Urinary bladder (tissue), 4 donors: Measurements from ENCODE around the gene PCNX3. TPM values are rescaled to one million over a fixed set of nuclear protein-coding genes. Genes with fewer than 3 reads are reported as not detected.

Experiments
- DNase-seq: peaks from one replicate; pipeline ENCODE4 v3.0.0-alpha.2; 2015; ENCODE audit errors: extremely low spot score
- H3K27ac ChIP-seq: one replicate; pipeline ENCODE4 v1.5.1; 2013; ENCODE audit warnings: low read depth, mild to moderate bottlenecking, moderate library complexity
- H3K36me3 ChIP-seq: one replicate; pipeline ENCODE4 v1.6.1; 2013; ENCODE audit warnings: mild to moderate bottlenecking, moderate library complexity; ENCODE audit not compliant: insufficient read depth
- H3K4me1 ChIP-seq: one replicate; pipeline ENCODE4 v1.6.1; 2013; ENCODE audit warnings: mild to moderate bottlenecking, moderate library complexity; ENCODE audit not compliant: insufficient read depth
- H3K4me3 ChIP-seq: one replicate; pipeline ENCODE4 v1.5.1; 2013; ENCODE audit warnings: low read depth, low read length
- WGBS: extraction: QIAGEN DNeasy Blood & Tissue Kit; methylation state at CpG from one replicate; pipeline ENCODE4 v1.1.7; 2013; 5-methylcytosine and 5-hydroxymethylcytosine counted together
- polyA plus RNA-seq: library from polyadenylated mRNA; stranded (reverse); fragments of 200-250 nt; gene quantifications from one replicate; pipeline ENCODE4 v1.2.3, GENCODE V29; 2013
- total RNA-seq: library from RNA; depleted of rRNA; stranded (reverse); fragments of >200 nt; gene quantifications from one replicate; pipeline ENCODE4 v1.2.3, GENCODE V29; 2014
- donor health status: healthy with polysubstance abuse.
- donor health status: healthy.

Gene PCNX3
- total and polyA plus RNA-seq, 2 donors: 8.3 to 25.3 TPM

DNA sequence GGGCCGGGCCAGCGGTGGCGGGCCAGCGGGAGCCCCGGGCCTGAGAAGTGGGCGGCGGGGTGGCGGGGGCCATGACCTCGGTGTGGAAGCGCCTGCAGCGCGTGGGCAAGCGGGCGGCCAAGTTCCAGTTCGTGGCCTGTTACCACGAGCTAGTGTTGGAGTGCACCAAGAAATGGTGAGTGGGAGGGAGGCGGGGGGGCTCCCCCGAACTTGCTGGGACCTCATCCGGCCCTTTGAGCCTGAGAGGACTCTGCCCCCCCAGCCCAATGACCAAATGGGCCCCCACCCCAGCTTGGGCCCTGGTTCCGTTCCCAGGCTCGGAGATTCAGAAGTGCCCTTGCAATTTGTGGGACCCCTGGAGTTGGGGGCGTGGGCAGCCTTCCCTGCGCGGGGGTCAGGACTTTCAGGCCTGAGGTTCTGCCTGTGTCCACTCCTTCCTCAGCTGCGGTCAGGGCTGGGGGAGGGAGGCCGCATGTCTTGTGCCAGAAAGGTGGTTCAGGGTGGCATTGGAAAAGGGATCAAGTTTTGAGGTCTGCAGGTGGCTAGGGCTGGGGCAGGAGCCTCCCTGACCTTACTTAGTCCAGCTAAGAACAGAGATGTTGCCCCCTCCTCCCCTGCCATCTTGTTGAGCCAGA, 39.2 kb upstream of the PCNX3 start:
- H3K4me3 ChIP-seq: peak overlapping the region; percentile 84
- 3% methylated on average over 26 of the region's 26 CpGs for WGBS
- H3K36me3 ChIP-seq: no peaks in the 10 kb centered on the region
- peak overlapping the region; percentile 87 for H3K27ac ChIP-seq
- no peaks in the 10 kb centered on the region for H3K4me1 ChIP-seq
- no peak for DNase-seq

DNA sequence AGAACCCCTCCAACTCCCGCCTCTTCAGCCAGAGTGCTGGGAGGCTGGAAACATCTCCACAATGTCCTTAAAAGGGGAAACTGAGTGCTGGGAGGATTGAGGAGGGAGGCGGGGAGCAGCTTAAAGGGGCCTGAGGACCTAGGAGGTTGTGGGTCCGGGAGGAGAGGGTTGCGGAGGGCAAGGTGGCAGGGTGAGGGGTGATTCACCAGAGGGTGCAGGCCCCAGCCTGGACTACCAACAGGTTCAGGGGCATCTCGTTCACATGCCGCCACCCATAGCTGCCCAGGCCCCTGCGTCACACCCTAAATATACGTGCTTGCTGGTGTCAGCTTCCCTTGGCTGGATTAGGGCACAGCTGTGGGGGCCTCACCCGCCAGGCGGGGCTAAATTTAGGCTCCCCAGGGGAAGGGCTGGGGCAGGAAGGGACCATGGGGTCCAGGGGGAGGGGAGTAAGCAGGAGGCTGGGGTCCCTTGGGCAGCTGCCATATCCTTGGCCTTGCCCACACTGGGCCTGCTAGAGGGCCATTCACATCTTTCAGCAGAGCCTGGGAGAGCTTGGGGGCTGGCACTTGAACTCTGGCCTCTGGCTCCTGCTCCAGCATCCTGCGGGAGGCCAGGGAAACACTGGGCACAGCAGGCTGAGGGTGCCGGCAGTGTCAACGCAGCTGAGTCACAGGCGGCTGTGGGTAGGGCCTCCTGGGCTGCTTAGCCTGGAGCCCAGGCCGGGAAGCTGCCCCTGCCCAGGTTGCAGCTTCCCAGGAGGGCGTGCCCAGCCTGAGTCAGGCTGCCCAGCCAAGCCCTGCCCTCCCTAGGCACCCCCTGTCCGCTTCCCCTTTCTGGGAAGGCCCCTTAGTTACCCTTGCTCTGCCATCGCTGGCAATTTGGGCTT, 38.5 kb upstream of the PCNX3 start:
- DNase-seq: no peak
- Histone ChIP-seq H3K36me3 (no peaks in the 10 kb centered on the region), H3K4me1 (no peaks in the 10 kb centered on the region), H3K4me3 (peak overlapping the region; percentile 84), H3K27ac (peak overlapping the region; percentile 87)
- WGBS: 18% methylated on average over 18 of the region's 18 CpGs

DNA sequence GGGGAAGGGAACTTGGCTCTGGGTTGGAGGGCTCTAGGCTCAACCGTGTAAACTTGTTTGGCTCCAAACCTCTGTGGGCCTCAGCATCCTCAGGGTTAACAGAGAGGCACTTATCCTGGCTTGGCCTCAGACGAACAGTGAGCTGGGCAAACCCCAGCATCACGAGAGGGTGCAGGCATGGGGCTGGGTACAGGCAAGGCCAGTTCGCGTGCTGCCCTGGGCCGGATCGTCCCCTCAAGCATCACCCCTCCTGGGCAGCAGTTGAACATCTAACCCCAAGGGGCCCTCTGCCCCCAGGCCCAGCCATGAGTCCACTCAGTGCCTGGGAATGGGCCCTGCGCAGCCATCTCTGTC, 37.8 kb upstream of the PCNX3 start:
- peak overlapping the region; percentile 84 for H3K4me3 ChIP-seq
- 32% methylated on average over 8 of the region's 8 CpGs for WGBS
- H3K36me3 ChIP-seq: no peaks in the 10 kb centered on the region
- H3K4me1 ChIP-seq: no peaks in the 10 kb centered on the region
- H3K27ac ChIP-seq: peak overlapping the region; percentile 12
- no peak for DNase-seq

DNA sequence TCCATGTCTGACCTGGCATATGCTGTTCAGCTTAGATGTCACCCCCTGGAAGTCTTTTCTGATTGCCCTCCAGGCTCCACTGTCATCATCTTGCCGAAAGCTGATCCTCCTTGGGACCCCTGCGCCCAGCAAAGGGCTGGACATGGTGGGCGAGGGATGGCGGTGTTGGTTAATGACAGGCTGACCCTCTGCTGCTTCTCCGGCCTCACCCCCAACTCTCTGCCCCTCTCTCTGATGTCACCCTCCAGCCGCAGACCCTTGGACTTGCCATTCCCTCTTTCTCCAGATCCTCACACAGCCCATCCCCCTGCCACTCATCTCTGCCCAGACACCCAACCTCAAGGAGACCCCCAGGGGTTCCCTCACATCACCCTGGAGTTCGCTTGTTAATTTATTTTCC, 37.4 kb upstream of the PCNX3 start:
- H3K4me1 ChIP-seq: no peaks in the 10 kb centered on the region
- no peak for DNase-seq
- 79% methylated on average over 7 of the region's 7 CpGs for WGBS
- H3K4me3 ChIP-seq: no peak overlapping the region
- H3K27ac ChIP-seq: no peak overlapping the region
- no peaks in the 10 kb centered on the region for H3K36me3 ChIP-seq

DNA sequence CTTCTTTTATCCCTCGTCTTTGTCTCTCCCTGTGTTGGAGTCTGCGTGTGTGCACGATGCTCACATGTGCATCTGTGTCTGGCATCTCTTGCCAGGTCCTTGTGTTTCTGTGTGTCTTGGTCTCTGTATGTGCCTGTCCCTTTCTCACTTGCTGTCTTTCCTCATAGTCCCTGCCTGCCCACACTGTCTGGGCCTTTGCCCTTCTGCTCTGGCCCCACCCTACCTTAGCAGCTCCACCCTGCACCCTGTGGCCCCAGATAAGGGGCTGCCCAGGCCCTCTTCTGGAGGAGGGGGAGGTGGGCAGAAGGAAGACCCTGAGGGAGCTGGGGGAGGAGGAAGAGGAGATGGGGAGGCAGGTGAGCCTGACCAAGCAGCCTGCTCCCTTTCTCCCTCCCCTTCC, 36.9 kb upstream of the PCNX3 start:
- H3K4me3 ChIP-seq: no peak overlapping the region
- H3K36me3 ChIP-seq: no peaks in the 10 kb centered on the region
- WGBS: 71% methylated on average over 3 of the region's 3 CpGs
- no peak for DNase-seq
- H3K27ac ChIP-seq: no peak overlapping the region
- no peaks in the 10 kb centered on the region for H3K4me1 ChIP-seq

DNA sequence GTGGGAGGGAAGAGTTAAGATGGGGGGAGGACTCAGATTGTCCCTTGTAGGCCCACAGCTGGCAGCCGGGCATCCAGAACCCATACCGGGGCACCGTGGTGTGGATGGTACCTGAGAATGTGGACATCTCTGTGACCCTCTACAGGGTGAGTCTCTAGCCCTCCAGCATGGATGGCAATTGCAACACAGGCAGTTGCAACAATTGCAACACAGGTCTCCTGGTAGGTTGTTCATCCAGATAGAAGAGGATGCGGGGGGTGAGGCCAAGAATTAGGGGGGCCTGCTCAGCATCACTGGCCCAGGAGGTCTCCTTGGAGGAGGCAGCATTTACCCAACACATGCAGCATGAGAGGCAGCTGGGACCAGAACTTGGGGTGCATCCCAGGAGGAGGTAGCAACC, 36.3 kb upstream of the PCNX3 start:
- Histone ChIP-seq H3K27ac (no peak overlapping the region), H3K36me3 (no peaks in the 10 kb centered on the region), H3K4me3 (no peak overlapping the region), H3K4me1 (no peaks in the 10 kb centered on the region)
- no peak for DNase-seq
- WGBS: 82% methylated on average over 4 of the region's 4 CpGs

DNA sequence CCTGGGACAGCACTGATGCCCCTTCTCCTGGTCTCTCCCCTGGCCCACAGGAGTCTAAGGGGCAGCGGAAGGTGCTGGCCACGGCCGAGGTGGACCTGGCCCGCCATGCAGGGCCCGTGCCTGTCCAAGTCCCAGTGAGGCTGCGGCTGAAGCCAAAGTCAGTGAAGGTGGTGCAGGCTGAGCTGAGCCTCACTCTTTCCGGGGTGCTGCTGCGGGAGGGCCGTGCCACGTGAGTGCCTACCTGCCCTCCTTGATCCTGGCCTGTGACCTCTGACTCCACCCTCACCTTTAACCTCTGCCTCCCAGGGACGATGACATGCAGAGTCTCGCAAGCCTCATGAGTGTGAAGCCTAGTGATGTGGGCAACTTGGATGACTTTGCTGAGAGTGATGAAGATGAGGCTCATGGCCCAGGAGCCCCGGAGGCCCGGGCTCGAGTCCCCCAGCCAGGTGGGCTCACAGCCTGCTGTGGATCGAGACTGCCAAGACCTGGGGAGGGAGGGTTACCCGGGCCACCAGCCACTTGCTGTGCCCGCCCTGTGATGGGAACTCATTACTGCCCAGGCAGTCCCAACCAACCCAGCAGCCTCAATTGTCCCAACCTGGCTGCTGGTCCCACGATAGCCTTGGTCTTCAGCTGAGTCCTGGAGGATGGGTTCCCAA, 35.4 kb upstream of the PCNX3 start:
- Histone ChIP-seq H3K27ac (no peak overlapping the region), H3K36me3 (no peaks in the 10 kb centered on the region), H3K4me1 (no peaks in the 10 kb centered on the region), H3K4me3 (no peak overlapping the region)
- no peak for DNase-seq
- 90% methylated on average over 19 of the region's 19 CpGs for WGBS

DNA sequence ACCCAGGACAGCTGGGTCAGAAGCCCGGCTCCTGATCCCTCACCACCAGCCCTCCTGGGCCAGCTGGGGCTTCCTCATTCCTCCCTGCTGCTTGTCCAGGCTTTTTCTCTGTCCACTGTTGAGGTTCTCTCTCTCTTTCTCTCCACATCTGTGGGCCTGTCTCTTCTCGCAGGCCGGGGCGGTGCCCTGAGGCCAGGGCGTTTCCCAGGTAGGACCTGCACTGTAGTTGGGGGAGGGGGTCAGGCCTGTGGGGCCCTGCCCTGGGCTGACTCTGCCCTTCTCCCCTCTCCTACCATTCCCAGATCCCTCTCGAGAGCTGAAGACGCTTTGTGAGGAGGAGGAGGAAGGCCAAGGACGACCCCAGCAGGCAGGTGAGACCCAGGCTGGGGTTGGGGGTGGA, 34.8 kb upstream of the PCNX3 start:
- no peaks in the 10 kb centered on the region for H3K4me1 ChIP-seq
- no peak overlapping the region for H3K27ac ChIP-seq
- H3K4me3 ChIP-seq: no peak overlapping the region
- no peak for DNase-seq
- 87% methylated on average over 8 of the region's 8 CpGs for WGBS
- H3K36me3 ChIP-seq: no peaks in the 10 kb centered on the region

DNA sequence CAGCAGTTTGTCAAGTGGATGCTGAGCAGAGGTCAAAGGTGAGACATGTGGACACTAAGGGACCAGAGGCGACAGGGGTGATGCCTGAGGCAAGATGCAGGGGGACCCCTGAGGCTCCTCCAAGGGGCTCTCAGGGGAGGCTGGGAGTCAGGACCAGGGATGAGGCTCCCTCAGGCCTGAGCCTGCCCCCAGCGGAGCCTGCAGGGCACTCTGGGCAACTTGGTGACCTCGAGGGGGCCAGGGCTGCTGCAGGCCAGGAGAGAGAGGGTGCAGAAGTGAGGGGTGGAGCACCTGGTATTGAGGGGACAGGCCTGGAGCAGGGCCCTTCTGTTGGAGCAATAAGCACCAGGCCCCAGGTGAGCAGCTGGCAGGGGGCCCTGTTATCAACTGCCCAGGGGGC, 33.6 kb upstream of the PCNX3 start:
- H3K4me1 ChIP-seq: no peaks in the 10 kb centered on the region
- no peak for DNase-seq
- no peak overlapping the region for H3K4me3 ChIP-seq
- no peak overlapping the region for H3K27ac ChIP-seq
- 91% methylated on average over 3 of the region's 3 CpGs for WGBS
- no peaks in the 10 kb centered on the region for H3K36me3 ChIP-seq

DNA sequence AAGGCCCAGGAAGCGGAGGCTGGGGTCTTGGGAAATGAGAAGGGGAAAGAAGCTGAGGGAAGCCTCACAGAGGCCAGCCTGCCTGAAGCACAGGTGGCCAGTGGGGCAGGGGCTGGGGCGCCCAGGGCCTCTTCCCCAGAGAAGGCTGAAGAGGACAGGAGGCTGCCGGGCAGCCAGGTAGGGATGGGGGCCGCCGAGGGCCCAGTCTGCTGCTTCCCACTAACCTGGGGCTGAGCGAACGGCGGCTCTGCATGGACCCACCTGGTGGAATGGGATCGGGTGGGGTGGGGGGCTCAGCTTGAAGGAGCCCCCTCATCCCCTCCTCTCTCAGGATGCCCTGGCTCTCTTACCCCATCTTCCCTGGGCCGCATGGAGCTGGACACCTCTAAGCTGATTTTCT, 32.0 kb upstream of the PCNX3 start:
- 85% methylated on average over 10 of the region's 10 CpGs for WGBS
- no peaks in the 10 kb centered on the region for H3K36me3 ChIP-seq
- H3K27ac ChIP-seq: no peak overlapping the region
- H3K4me3 ChIP-seq: no peak overlapping the region
- no peak for DNase-seq
- no peaks in the 10 kb centered on the region for H3K4me1 ChIP-seq

DNA sequence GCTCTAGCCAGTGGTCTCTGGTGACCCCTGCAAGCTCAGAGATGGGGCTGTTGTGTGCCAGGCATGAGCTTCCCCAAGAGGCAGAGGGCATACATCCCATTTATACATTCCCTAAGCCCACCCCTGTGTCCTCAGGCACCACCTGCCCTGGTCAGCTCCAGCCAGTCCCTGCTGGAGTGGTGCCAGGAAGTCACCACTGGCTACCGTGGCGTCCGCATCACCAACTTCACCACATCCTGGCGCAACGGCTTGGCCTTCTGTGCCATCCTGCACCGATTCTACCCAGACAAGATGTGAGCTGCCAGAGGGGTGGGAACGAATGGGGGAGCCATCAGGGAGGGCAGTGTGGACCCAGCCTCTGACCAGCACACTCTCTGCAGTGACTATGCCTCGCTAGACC, 31.5 kb upstream of the PCNX3 start:
- DNase-seq: no peak
- Histone ChIP-seq H3K4me3 (no peak overlapping the region), H3K4me1 (no peaks in the 10 kb centered on the region), H3K27ac (no peak overlapping the region), H3K36me3 (no peaks in the 10 kb centered on the region)
- WGBS: 80% methylated on average over 8 of the region's 8 CpGs

DNA sequence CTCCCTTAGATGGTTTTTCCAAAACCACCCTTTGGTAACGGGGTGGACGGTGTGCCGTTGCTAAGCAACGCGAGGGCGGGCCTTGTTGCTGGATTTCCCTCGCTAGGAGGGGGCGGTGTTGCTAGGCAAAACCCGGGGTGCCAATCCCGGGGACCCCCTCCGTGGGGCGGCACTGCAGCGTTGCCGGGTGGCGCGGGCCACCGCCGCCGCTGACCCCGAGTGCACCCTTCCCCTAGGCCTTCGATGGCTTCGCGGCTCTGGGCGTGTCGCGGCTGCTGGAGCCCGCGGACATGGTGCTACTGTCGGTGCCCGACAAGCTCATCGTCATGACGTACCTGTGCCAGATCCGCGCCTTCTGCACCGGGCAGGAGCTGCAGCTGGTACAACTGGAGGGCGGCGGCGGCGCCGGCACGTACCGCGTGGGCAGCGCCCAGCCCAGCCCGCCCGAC, 30.8 kb upstream of the PCNX3 start:
- WGBS: 74% methylated on average over 46 of the region's 46 CpGs
- no peak for DNase-seq
- Histone ChIP-seq H3K36me3 (no peaks in the 10 kb centered on the region), H3K4me1 (no peaks in the 10 kb centered on the region), H3K4me3 (no peak overlapping the region), H3K27ac (no peak overlapping the region)

DNA sequence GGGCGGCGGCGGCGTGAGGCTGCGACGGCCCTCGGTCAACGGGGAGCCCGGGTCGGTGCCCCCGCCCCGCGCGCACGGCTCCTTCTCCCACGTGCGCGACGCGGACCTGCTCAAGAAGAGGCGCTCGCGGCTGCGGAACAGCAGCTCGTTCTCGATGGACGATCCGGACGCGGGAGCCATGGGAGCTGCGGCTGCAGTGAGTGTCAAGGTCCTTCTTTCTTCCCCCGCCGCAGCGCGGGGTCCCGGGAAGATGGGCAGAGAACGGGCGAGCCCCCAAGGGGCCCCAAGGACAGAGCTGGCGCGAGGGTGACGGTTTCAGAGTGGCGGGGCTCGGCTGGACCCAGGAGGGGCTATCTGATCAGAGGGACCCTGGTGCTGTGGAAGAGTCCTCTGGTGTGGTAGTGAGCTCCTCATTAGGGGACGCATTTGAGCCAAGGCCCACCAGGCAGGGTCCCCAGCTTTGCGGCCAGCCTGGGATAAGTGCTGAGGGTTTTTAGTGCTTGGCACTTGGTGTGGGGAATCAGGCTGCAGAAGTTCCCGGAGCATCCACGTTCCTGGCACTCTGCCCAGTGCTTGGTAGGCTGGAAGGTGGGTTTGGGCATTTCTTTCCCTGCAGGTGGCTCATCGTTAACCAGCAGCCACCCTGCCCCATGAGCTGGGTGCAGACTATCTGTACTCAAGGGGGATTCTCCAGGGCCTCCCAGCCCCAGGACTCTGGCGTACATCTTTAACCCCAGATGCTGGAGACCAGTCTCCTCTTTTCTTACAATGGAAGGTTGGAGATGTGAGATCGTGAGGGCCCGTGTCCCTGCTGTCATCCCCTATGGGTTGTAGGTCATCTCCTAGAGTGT, 30.0 kb upstream of the PCNX3 start:
- 77% methylated on average over 51 of the region's 51 CpGs for WGBS
- no peaks in the 10 kb centered on the region for H3K4me1 ChIP-seq

More for the DNA sequence above, 30.0 kb upstream of the PCNX3 start:
- Histone ChIP-seq H3K4me3 (no peak overlapping the region), H3K27ac (no peak overlapping the region), H3K36me3 (no peaks in the 10 kb centered on the region)
- no peak for DNase-seq
